Fibroblast of lung (primary cell): ENCODE measurements around the gene GSG1L. TPM values are rescaled to one million over a fixed set of nuclear protein-coding genes. Genes with fewer than 3 reads are reported as not detected.

Source experiments
- DNase-seq, 2 donors: peaks; one replicate each; pipeline versions ENCODE4 v3.0.0 to v3.0.0-alpha.2; 2010; ENCODE audit warnings: low read depth in 2 of 2
- H2AFZ ChIP-seq: 2 replicates; pipeline ENCODE4 v1.5.1; 2012; ENCODE audit warnings: low read length, control low read depth, inconsistent platforms
- H3K27ac ChIP-seq: 2 replicates; pipeline ENCODE4 v1.5.1; 2011; ENCODE audit warnings: low read length, control low read depth; ENCODE audit not compliant: insufficient read depth
- H3K27me3 ChIP-seq: 2 replicates; pipeline ENCODE4 v1.5.1; 2011; ENCODE audit warnings: mild to moderate bottlenecking, low read length; ENCODE audit not compliant: control insufficient read depth, insufficient read depth
- H3K36me3 ChIP-seq: 2 replicates; pipeline ENCODE4 v1.5.1; 2011; ENCODE audit warnings: low read length; ENCODE audit not compliant: control insufficient read depth, insufficient read depth
- H3K4me1 ChIP-seq: 2 replicates; pipeline ENCODE4 v1.5.1; 2011; ENCODE audit warnings: low read length; ENCODE audit not compliant: control insufficient read depth, insufficient read depth; ENCODE audit errors: extremely low read depth
- H3K4me2 ChIP-seq: 2 replicates; pipeline ENCODE4 v1.5.1; 2011; ENCODE audit warnings: low read length, control low read depth; ENCODE audit not compliant: insufficient read depth; ENCODE audit errors: extremely low read depth
- H3K4me3 ChIP-seq, 4 experiments: fragments of 200-600 bp in 1 of 4; sonication (generic) in 1 of 4; replicated peaks in 1 of 4; 2 replicates each; pipeline ENCODE4 v1.5.1; 2011 to 2016; ENCODE audit warnings: low read length in 4 of 4, low read depth in 3 of 4, mild to moderate bottlenecking in 3 of 4, control low read depth in 2 of 4, inconsistent platforms in 1 of 4, mixed read lengths in 1 of 4; ENCODE audit not compliant: insufficient read depth in 1 of 4; ENCODE audit errors: control extremely low read depth in 1 of 4
- H3K79me2 ChIP-seq: 2 replicates; pipeline ENCODE4 v1.5.1; 2012; ENCODE audit warnings: mild to moderate bottlenecking, low read length, inconsistent platforms; ENCODE audit not compliant: control insufficient read depth, insufficient read depth
- H3K9ac ChIP-seq: 2 replicates; pipeline ENCODE4 v1.5.1; 2011; ENCODE audit warnings: mild to moderate bottlenecking, low read length, control low read depth; ENCODE audit not compliant: insufficient read depth
- H3K9me3 ChIP-seq: 2 replicates; pipeline ENCODE4 v1.5.1; 2012; ENCODE audit warnings: low read depth, low read length; ENCODE audit not compliant: control insufficient read depth, insufficient read depth
- H4K20me1 ChIP-seq: 2 replicates; pipeline ENCODE4 v1.5.1; 2011; ENCODE audit warnings: low read length; ENCODE audit not compliant: control insufficient read depth, insufficient read depth; ENCODE audit errors: extremely low read depth
- CTCF ChIP-seq, 2 donors: IDR thresholded peaks in 1 of 2; conservative IDR thresholded peaks in 1 of 2; 1 replicate in 1 of 2; 2 replicates in 1 of 2; pipeline ENCODE4 v1.5.1; 2011 to 2012; ENCODE audit warnings: low read length in 2 of 2, control low read depth in 1 of 2, inconsistent platforms in 1 of 2, low read depth in 1 of 2, mild to moderate bottlenecking in 1 of 2
- EZH2 ChIP-seq: IDR thresholded peaks from 2 replicates; pipeline ENCODE4 v1.5.1; 2012; ENCODE audit warnings: low read length, control low read depth, mild to moderate bottlenecking; ENCODE audit errors: missing control alignments
- polyA plus RNA-seq, 2 donors: library from polyadenylated mRNA; depleted of rRNA in 1 of 2; stranded (reverse) in 1 of 2; unstranded in 1 of 2; fragments of >200 nt; gene quantifications; 2 replicates each; pipeline ENCODE4 v1.2.1, GENCODE V29; 2011 to 2012; ENCODE audit warnings: missing spikeins in 1 of 2
- total RNA-seq: library from RNA; depleted of rRNA; stranded (reverse); fragments of >200 nt; gene quantifications from 2 replicates; pipeline ENCODE4 v1.2.1, GENCODE V29; 2014

Gene GSG1L
- total and polyA plus RNA-seq, 2 donors (not counting 1 experiment from before 2014, with no cell fraction given), result not detected

DNA sequence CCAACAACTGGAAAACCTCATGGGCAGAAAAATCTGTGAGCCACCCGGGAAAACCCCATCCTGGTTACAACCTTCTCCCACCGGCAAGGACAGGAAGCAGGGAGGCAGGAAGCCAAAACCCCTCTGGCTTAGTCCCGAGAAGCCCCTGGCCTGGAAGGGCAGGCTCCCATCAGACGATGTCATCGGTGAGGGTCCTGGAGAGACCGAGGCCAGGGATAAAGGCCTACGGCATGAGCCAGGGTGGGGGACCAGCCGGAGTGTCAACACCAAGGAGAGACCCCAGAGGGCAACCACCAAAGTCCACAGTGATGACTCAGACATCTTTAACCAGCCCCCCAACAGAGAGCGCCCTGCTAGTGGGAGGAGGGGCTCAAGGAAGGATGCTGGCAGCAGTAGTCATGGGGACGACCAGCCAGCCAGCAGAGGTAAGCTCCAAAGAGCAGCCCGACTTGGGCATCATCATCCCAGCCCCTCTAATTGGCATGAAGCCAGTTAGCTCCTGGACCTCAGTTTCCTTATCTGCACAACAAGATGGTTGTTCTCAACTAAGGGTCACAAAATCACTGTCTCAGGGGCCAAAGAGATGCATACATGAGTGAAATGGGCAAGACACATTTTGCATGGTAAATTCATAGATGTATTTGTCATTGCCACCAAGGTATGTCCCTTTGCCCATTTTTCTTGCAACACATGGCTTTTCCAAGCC, 322.9 kb downstream of the GSG1L start:
- DNase-seq, result peak in 1 of 2 donors; percentile 39
- H3K9ac ChIP-seq, result no peak overlapping the region
- H3K36me3 ChIP-seq, result no peaks in the 10 kb centered on the region
- H3K9me3 ChIP-seq, result no peaks in the 10 kb centered on the region
- no peaks in the 10 kb centered on the region for H3K4me1 ChIP-seq
- no peak overlapping the region for H3K27ac ChIP-seq
- TF ChIP-seq EZH2 (no peak), CTCF (conservative IDR thresholded peaks at IDR 0.05 in 1 of 2, IDR thresholded peaks at IDR 0.05 in 1 of 2; ENCODE audit: low read depth in 1 of 2, low read length in 2 of 2) (no peak)
- no peak overlapping the region for H3K4me2 ChIP-seq
- no peaks in the 10 kb centered on the region for H3K79me2 ChIP-seq
- no peak overlapping the region for H2AFZ ChIP-seq
- H4K20me1 ChIP-seq, result no peaks in the 10 kb centered on the region
- H3K27me3 ChIP-seq, result no peaks in the 10 kb centered on the region
- H3K4me3 ChIP-seq, result no peak overlapping the region

GRCh38 chr16:27739606-27740357, 323.7 kb downstream of the GSG1L start:
- no peaks in the 10 kb centered on the region for H3K79me2 ChIP-seq

More at GRCh38 chr16:27739606-27740357, 323.7 kb downstream of the GSG1L start:
- Histone ChIP-seq H3K27me3 (no peaks in the 10 kb centered on the region), H3K9ac (no peak overlapping the region), H3K4me2 (no peak overlapping the region), H3K36me3 (no peaks in the 10 kb centered on the region), H3K27ac (no peak overlapping the region), H3K4me3 (no peak overlapping the region), H2AFZ (no peak overlapping the region), H3K4me1 (no peaks in the 10 kb centered on the region), H4K20me1 (no peaks in the 10 kb centered on the region), H3K9me3 (no peaks in the 10 kb centered on the region)
- DNase-seq, result peak in 1 of 2 donors; percentile 64
- no peak for TF ChIP-seq CTCF (conservative IDR thresholded peaks at IDR 0.05 in 1 of 2, IDR thresholded peaks at IDR 0.05 in 1 of 2; ENCODE audit: low read depth in 1 of 2, low read length in 2 of 2)
- no peak for TF ChIP-seq EZH2
